HG03108 (cell line): ENCODE data around the gene ZNF638.

ENCODE experiments used
- ATAC-seq: cut with Tn5 transposase; IDR thresholded peaks from one replicate; pipeline ENCODE4 v1.9.1; 2021; ENCODE audit warnings: moderate library complexity; ENCODE audit not compliant: unreplicated experiment

The ZNF638 gene

GRCh38 chr2:71455011-71455740 is 123.6 kb downstream of the ZNF638 start:
- ATAC-seq: no peak

GRCh38 chr2:71455741-71456569 is 124.4 kb downstream of the ZNF638 start:
- ATAC-seq: no peak

GRCh38 chr2:71456617-71457016 is 125.0 kb downstream of the ZNF638 start:
- ATAC-seq: no peak

GRCh38 chr2:71457123-71457915 is 125.7 kb downstream of the ZNF638 start:
- no peak for ATAC-seq

- ATAC-seq: no peak
Measured at GRCh38 chr2:71457923-71458322, 126.3 kb downstream of the ZNF638 start.

GRCh38 chr2:71458413-71459083 is 127.0 kb downstream of the ZNF638 start:
- ATAC-seq: no peak

- ATAC-seq: no peak
Measured at GRCh38 chr2:71459084-71459431, 127.5 kb downstream of the ZNF638 start.

GRCh38 chr2:71460056-71460455 is 128.5 kb downstream of the ZNF638 start:
- no peak for ATAC-seq

GRCh38 chr2:71460595-71461303 is 129.2 kb downstream of the ZNF638 start:
- ATAC-seq: no peak

- no peak for ATAC-seq
Measured at GRCh38 chr2:71461304-71461671, 129.7 kb downstream of the ZNF638 start.

GRCh38 chr2:71462056-71462605 is 130.5 kb downstream of the ZNF638 start:
- ATAC-seq: no peak

GRCh38 chr2:71462641-71463341 is 131.2 kb downstream of the ZNF638 start:
- no peak for ATAC-seq

- no peak for ATAC-seq
Measured at GRCh38 chr2:71463342-71463654, 131.7 kb downstream of the ZNF638 start.

GRCh38 chr2:71464389-71464788 is 132.8 kb downstream of the ZNF638 start:
- no peak for ATAC-seq

- no peak for ATAC-seq
Measured at GRCh38 chr2:71465356-71465755, 133.8 kb downstream of the ZNF638 start.

GRCh38 chr2:71465961-71466300 is 134.3 kb downstream of the ZNF638 start:
- no peak for ATAC-seq

GRCh38 chr2:71466301-71467179 is 135.0 kb downstream of the ZNF638 start:
- ATAC-seq: no peak

GRCh38 chr2:71467180-71467815 is 135.7 kb downstream of the ZNF638 start:
- ATAC-seq: no peak
